Measurements from ENCODE around the gene SLC35F6. TPM values are rescaled to one million over a fixed set of nuclear protein-coding genes. Genes with fewer than 3 reads are reported as not detected.

The SLC35F6 gene
- total RNA-seq, 6 donors from 2014 or later: 36.7 to 59.4 (median 45.7) TPM

DNA sequence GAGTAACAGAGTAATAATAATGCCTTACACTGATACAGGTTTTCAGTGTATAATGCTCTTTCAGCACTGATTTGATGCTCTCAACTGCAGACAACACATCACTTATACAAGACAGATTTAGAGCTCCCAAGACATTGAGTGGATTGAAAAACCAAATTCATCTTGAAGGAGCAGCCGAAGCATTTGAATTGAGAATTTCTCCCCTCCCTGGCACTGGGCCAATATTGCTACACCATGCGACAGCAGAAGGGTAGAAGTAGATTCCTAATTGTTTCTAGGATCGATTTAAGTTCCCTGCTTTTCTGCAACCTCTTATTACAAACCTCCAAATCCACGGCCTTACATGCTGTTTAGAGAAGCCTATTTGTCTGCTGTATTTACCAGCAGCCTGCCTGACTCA is 37.2 kb downstream of the SLC35F6 start:
- no peak overlapping the region for H3K27ac ChIP-seq
- ATAC-seq (ENCODE audit: low FRiP score in 2 of 2) (no peak), DNase-seq (no peak)
- no peaks in the 10 kb centered on the region for H3K36me3 ChIP-seq
- H3K4me1 ChIP-seq: no peaks in the 10 kb centered on the region
- 89 to 91% methylated on average over 4 of the region's 4 CpGs for WGBS, 2 donors
- H3K27me3 ChIP-seq: no peaks in the 10 kb centered on the region
- TF ChIP-seq, protein P1, sequence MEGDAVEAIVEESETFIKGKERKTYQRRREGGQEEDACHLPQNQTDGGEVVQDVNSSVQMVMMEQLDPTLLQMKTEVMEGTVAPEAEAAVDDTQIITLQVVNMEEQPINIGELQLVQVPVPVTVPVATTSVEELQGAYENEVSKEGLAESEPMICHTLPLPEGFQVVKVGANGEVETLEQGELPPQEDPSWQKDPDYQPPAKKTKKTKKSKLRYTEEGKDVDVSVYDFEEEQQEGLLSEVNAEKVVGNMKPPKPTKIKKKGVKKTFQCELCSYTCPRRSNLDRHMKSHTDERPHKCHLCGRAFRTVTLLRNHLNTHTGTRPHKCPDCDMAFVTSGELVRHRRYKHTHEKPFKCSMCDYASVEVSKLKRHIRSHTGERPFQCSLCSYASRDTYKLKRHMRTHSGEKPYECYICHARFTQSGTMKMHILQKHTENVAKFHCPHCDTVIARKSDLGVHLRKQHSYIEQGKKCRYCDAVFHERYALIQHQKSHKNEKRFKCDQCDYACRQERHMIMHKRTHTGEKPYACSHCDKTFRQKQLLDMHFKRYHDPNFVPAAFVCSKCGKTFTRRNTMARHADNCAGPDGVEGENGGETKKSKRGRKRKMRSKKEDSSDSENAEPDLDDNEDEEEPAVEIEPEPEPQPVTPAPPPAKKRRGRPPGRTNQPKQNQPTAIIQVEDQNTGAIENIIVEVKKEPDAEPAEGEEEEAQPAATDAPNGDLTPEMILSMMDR (IDR thresholded peaks at IDR 0.05): no peak
- no peak for TF ChIP-seq EP300 (IDR thresholded peaks at IDR 0.05)
- no peak for TF ChIP-seq POLR2AphosphoS5 (IDR thresholded peaks at IDR 0.05)
- TF ChIP-seq POLR2A (IDR thresholded peaks at IDR 0.05): no peak
- no peak overlapping the region for H3K4me3 ChIP-seq
- no peaks in the 10 kb centered on the region for H3K9me3 ChIP-seq

DNA sequence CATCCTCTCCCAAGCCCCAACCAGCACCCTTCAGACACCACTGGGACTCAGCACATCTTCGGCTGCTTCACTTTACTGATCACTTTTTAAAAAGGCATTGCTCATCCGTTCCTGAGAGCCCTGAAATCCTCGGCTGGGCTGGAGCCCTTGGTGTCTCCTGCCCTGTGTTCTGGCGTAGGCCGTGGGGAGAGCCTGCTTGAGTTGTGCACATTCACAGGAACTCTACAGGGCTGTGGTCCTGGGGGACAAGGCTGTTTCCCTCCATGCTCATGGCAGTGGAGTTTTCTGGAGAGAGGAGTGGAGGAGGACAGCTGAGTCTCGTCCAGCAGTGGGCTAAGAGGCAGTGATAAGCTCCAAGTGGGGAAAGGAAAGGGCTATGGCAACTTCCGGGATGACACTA is 37.7 kb downstream of the SLC35F6 start:
- no peak for TF ChIP-seq POLR2AphosphoS5 (IDR thresholded peaks at IDR 0.05)
- no peak for TF ChIP-seq EP300 (IDR thresholded peaks at IDR 0.05)
- TF ChIP-seq, protein P1 (IDR thresholded peaks at IDR 0.05): no peak
- no peak for TF ChIP-seq POLR2A (IDR thresholded peaks at IDR 0.05)
- no peaks in the 10 kb centered on the region for H3K27me3 ChIP-seq
- ATAC-seq (ENCODE audit: low FRiP score in 2 of 2): no peak
- WGBS, 2 donors: 98% methylated on average over 7 of the region's 7 CpGs
- no peaks in the 10 kb centered on the region for H3K9me3 ChIP-seq
- DNase-seq: no peak
- no peak overlapping the region for H3K27ac ChIP-seq
- no peaks in the 10 kb centered on the region for H3K36me3 ChIP-seq
- no peaks in the 10 kb centered on the region for H3K4me1 ChIP-seq
- no peak overlapping the region for H3K4me3 ChIP-seq

DNA sequence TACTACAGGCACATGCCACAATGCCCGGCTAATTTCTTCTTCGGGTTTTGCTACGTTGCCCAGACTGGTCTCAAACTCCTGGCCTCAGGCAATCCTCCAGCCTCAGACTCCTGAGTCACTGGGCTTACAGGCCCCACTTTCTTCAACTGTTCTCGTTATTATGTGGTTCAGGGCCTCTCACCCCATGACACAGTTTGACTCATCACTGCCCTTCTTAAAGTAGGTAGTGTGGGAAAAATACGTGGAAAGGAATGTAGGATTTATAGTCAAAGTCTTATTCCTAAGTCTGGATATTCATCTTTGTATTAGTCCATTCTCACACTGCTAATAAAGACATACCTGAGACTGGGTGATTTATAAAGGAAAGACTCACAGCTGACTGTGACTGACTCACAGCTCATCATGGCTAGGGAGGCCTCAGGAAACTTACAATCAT is 41.2 kb downstream of the SLC35F6 start:
- Histone ChIP-seq H3K36me3 (no peaks in the 10 kb centered on the region), H3K9me3 (no peaks in the 10 kb centered on the region), H3K27ac (no peak overlapping the region), H3K4me1 (no peaks in the 10 kb centered on the region), H3K4me3 (no peak overlapping the region), H3K27me3 (no peaks in the 10 kb centered on the region)
- TF ChIP-seq EP300 (IDR thresholded peaks at IDR 0.05): no peak
- TF ChIP-seq POLR2AphosphoS5 (IDR thresholded peaks at IDR 0.05): no peak
- TF ChIP-seq, protein P1 (IDR thresholded peaks at IDR 0.05): no peak
- TF ChIP-seq POLR2A (IDR thresholded peaks at IDR 0.05): no peak
- DNase-seq (no peak), ATAC-seq (ENCODE audit: low FRiP score in 2 of 2) (no peak)
- 81 to 94% methylated on average over 5 of the region's 5 CpGs for WGBS, 2 donors

DNA sequence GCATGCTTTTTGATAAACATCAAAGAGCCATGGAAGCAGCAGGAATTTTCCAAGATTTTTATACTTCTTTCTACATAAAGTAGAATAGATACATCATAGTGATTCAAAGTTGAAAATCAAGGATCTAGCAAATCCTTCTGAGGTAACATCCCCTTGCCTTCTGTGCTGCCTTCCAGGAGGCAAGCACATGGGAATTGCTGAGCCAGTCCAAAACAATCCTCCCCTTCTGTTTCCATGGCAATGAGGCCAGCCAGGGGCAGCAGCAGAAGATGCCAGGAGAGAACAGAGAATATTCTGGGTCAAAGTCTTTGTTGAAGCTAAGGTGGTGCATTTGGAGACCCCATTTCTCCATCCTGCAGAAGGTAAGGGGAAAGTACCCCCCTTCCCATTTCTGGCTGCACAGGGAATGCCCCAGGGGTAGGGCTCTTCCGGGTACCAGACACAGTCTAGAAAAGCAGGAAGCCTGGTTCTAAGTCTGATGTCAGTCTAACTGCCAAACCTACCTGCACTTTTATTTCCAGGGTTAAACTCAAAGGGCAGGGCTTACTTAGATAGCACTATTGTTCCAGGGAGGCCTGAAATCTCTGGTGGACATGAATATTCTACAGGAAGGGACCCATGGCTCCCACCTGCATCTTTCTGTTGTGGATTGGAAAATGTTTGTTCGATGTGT is 43.8 kb downstream of the SLC35F6 start:
- Histone ChIP-seq H3K27ac (no peak overlapping the region), H3K36me3 (no peaks in the 10 kb centered on the region), H3K4me1 (no peaks in the 10 kb centered on the region), H3K9me3 (no peaks in the 10 kb centered on the region), H3K27me3 (no peaks in the 10 kb centered on the region), H3K4me3 (no peak overlapping the region)
- no peak for DNase-seq
- WGBS, 2 donors: 47 to 77% methylated on average over 2 of the region's 2 CpGs
- TF ChIP-seq EP300 (IDR thresholded peaks at IDR 0.05) (no peak), POLR2A (IDR thresholded peaks at IDR 0.05) (no peak), POLR2AphosphoS5 (IDR thresholded peaks at IDR 0.05) (no peak)
- TF ChIP-seq, protein P1 (IDR thresholded peaks at IDR 0.05): no peak
- ATAC-seq (ENCODE audit: low FRiP score in 2 of 2): no peak

DNA sequence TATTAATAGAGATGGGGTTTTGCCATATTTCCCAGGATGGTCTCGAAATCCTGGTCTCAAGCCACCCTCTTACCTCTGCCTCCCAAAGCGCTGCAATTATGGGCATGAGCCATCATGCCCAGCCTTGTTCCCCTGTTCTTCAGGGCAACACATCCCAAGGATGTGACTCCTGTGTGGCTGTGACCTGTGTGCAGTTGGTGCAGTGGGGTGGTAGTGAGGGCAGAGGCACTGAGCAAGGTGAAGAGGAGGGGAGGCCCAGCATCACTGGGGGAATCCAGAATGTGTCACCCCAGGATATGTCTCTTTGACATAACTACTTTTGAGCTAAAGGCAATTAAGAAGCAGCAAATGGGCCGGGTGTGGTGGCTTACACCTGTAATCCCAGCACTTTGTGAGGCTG is 45.1 kb downstream of the SLC35F6 start:
- DNase-seq (no peak), ATAC-seq (ENCODE audit: low FRiP score in 2 of 2) (no peak)
- Histone ChIP-seq H3K27me3 (no peaks in the 10 kb centered on the region), H3K36me3 (no peaks in the 10 kb centered on the region), H3K27ac (no peak overlapping the region), H3K4me3 (no peak overlapping the region), H3K4me1 (no peaks in the 10 kb centered on the region), H3K9me3 (no peaks in the 10 kb centered on the region)
- WGBS, 2 donors: 93 to 98% methylated on average over 3 of the region's 3 CpGs
- TF ChIP-seq POLR2AphosphoS5 (IDR thresholded peaks at IDR 0.05) (no peak), POLR2A (IDR thresholded peaks at IDR 0.05) (no peak)
